Activated T-helper 1 cell treated with Interleukin-2 at 50 U/mL for 16 hours (primary cell): ENCODE results near the gene GPR84.
"Not testable (repeated sequence)": the region's sequence is repeated elsewhere in the genome, so short reads cannot be mapped to it uniquely, and the experiment has no call there.

Experiments used
- DNase-seq: peaks from one replicate; pipeline ENCODE4 v3.0.0-alpha.2; 2020; ENCODE audit warnings: low read depth

The GPR84 gene

DNA sequence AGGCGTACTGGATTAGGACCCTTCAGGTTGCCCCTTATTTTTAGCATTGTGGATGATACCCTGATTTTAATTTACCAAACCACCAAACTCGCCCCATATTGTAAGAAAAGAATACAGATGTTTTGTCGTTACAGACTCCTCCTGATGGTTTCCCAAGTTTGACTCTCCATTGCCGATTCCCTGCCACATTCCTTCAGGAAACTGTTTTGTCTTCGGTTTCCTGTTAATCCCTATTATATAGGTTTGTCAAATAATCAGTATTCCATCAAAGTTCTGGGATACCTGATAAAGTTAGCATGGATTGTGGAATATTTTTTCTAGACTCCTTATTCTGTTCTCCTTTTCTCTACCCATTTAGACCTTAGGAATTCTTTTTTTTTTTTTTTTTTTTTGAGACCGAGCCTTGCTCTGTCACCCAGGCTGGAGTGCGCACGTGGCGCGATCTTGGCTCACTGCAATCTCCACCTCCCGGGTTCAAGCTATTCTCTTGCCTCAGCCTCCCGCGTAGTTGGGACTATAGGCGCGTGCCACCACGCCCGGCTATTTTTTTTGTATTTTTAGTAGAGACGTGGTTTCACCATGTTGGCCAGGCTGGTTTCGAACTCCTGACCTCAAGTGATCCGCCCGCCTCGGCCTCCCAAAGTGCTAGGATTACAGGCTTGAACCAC, 38.7 kb downstream of the GPR84 start:
- DNase-seq, result not testable (repeated sequence)

DNA sequence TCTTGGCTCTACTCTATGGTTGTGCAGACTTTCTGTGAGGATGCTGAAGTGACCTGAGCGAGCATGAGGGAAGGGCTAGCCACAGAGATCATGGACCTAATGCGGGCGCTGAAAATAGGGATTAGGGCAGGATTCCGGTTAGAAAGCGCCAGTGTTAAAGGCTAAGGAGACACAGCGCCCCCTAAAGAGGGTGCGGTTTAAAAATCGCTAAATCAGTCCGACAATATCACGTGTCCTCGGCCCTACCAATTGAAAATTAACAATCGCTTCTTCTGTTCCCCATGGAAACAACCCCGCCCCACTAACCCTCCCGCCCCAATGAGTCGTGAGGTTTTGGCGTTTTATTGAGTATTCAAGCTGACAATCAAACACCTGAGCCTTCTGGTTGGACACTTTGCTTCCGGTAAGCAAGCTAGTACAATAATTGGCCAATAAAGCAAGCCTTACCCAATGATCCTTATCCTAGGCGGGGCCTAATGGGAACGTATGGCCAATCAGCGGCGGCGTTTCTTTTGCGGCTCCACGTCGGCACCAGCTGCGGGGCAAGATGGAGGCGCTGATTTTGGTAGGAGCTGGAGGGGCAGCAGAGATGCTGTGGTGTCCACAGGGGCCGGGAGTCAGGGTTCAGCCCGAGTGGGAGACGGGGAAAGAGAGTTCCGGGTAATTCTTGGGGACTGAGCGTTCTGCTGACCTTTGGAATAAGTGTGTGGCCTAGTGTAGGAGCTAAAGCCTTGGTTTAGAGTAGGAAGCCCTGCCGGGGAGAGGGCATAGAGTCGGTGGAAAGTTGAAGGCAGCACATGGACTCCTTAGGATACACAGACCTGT, 39.5 kb downstream of the GPR84 start, which contains the start of gene COPZ1:
COPZ1 (plus strand) TSS at position 515 of the 825 bp plus-strand sequence; CDS start at position 548, 33 bp downstream.
- peak; percentile 83 for DNase-seq

DNA sequence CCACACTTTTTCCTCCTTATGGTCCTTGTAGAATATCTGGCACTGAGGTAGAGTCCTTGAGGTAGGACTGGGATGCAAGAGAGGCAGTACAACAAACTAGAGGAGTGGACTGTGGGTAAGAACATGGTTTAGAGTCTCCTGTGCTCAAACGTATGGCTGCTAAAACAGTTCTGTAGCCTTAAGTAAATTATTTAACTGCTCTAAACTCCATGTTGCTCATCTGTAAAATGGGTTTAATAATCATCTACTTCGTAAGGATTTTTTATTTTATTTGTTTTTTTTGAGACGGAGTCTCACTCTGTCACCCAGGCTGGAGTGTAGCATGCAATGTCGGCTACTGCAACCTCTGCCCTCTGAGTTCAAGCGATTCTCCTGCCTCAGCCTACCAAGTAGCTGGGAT, 42.9 kb downstream of the GPR84 start:
- no peak for DNase-seq
